K562 (cell line): ENCODE measurements around the gene SLAMF9.

Experiments
- ELF4 ChIP-seq: fragments of 450-650 bp; formaldehyde crosslinking; IDR thresholded peaks from 2 replicates; pipeline ENCODE4 v1.4.0; 2022; ENCODE audit warnings: missing genetic modification characterization
- MTF1 ChIP-seq: fragments of 250-450 bp; sonication (Bioruptor Pico); IDR thresholded peaks from 2 replicates; pipeline ENCODE4 v1.9.0; 2021; ENCODE audit warnings: moderate library complexity, mild to moderate bottlenecking, inconsistent platforms, borderline replicate concordance
- POLR2A ChIP-seq: fragments of 450-650 bp; conservative IDR thresholded peaks from 2 replicates; pipeline ENCODE4 v1.6.1; 2016
- TF ChIP-seq, protein P1 (sequence below): fragments of 250-450 bp; sonication (Bioruptor Pico); IDR thresholded peaks from 2 replicates; pipeline ENCODE4 v1.5.0; 2021
- TF ChIP-seq, protein P2 (sequence below), 3 experiments: IDR thresholded peaks in 2 of 3; conservative IDR thresholded peaks in 1 of 3; 2 replicates each; pipeline ENCODE4 v1.5.1; 2011 to 2012; ENCODE audit warnings: low read length in 3 of 3, mild to moderate bottlenecking in 3 of 3, control low read depth in 2 of 3, improper control_type of control experiment in 1 of 3, inconsistent platforms in 1 of 3, low read depth in 1 of 3, mixed read lengths in 1 of 3, moderate library complexity in 1 of 3; ENCODE audit not compliant: insufficient read depth in 2 of 3

DNA sequence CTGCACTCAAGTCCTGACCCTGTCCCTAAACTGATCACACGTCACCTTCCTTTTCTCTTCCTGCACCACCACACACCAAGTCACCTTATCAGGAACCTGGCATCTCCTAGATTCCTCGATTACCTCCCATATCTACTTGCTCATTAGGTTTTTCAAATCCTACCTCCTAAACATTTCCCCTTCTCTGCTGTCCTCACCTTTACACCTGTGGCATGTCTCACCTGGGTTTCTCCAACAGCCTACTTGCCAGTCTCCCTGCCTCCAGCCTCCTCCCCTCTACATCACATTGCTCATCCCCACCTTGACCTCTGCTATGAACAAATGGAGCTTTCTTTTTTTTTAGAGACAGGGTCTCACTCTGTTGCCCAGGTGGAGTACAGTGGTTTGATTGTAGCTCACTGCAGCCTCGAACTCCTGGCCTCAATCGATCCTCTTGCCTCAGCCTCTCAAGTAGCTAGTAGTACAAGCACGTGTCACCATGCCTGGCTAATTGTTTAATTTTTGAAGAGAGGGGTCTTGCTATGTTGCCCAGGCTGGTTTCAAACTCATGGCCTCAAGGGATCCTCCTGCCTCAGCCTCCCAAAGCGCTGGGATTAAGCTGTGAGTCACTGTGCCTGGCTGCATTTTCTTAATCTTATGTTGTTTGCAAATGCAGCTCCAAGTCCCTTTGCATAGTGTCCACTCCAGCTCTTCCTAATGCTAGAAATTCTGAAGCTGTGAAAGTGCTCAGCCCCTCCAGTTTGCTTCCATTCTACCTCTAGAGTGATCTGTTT lies 14.9 kb downstream of the SLAMF9 start:
- TF ChIP-seq, protein P1, sequence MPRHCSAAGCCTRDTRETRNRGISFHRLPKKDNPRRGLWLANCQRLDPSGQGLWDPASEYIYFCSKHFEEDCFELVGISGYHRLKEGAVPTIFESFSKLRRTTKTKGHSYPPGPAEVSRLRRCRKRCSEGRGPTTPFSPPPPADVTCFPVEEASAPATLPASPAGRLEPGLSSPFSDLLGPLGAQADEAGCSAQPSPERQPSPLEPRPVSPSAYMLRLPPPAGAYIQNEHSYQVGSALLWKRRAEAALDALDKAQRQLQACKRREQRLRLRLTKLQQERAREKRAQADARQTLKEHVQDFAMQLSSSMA (CRISPR knock-in tag): no peak
- TF ChIP-seq, protein P2, sequence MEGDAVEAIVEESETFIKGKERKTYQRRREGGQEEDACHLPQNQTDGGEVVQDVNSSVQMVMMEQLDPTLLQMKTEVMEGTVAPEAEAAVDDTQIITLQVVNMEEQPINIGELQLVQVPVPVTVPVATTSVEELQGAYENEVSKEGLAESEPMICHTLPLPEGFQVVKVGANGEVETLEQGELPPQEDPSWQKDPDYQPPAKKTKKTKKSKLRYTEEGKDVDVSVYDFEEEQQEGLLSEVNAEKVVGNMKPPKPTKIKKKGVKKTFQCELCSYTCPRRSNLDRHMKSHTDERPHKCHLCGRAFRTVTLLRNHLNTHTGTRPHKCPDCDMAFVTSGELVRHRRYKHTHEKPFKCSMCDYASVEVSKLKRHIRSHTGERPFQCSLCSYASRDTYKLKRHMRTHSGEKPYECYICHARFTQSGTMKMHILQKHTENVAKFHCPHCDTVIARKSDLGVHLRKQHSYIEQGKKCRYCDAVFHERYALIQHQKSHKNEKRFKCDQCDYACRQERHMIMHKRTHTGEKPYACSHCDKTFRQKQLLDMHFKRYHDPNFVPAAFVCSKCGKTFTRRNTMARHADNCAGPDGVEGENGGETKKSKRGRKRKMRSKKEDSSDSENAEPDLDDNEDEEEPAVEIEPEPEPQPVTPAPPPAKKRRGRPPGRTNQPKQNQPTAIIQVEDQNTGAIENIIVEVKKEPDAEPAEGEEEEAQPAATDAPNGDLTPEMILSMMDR (IDR thresholded peaks at IDR 0.05 in 2 of 3, conservative IDR thresholded peaks at IDR 0.05 in 1 of 3; ENCODE audit: insufficient read depth in 2 of 3, low read depth in 1 of 3, low read length in 3 of 3): no peak
- TF ChIP-seq POLR2A: no peak
- TF ChIP-seq ELF4 (CRISPR knock-in tag): no peak
- TF ChIP-seq MTF1 (CRISPR knock-in tag): no peak
